K562 (cell line): Measurements from ENCODE around the gene SESN2. TPM values are rescaled to one million over a fixed set of nuclear protein-coding genes. Genes with fewer than 3 reads are reported as not detected.
"Not testable (repeated sequence)": the region's sequence is repeated elsewhere in the genome, so short reads cannot be mapped to it uniquely, and the experiment has no call there.

Source experiments
- ATAC-seq: fragments of 200-7000 bp; cut with Tn5 transposase; 3 replicates; pipeline ENCODE4 v1.9.1; 2020; ENCODE audit warnings: moderate library complexity
- BruUV-seq: library from RNA; stranded (reverse); fragments of 400-500 nt; replicated peaks from 2 replicates; lab custom pipeline; 2021; lab: Mats Ljungman, UMichigan
- CTCF ChIA-PET: fragments of 300-600 bp; formaldehyde crosslinking; extraction: SDS; loops from one replicate; lab custom pipeline; 2021; ENCODE audit warnings: low intra/inter-chr PET ratio; lab: Yijun Ruan, JAX
- POLR2A ChIA-PET: fragments of 300-600, 350-650 bp; sonication (Branson Sonifier 250); formaldehyde crosslinking; extraction: SDS; loops from one replicate; lab custom pipeline; 2021; ENCODE audit warnings: antibody characterized with exemption, inconsistent platforms; lab: Yijun Ruan, JAX
- DNase-seq, 4 experiments: peaks; one replicate each; pipeline versions ENCODE4 v3.0.0 to v3.0.0-alpha.2; 2011 to 2018; ENCODE audit warnings: low spot score in 3 of 4, mixed read lengths in 3 of 4; ENCODE audit errors: extremely low read depth in 1 of 4
- FAIRE-seq: peaks from 2 replicates; lab custom pipeline; 2011; peaks lifted over from hg19 to GRCh38; lab: Jason Lieb, UNC
- H2AFZ ChIP-seq: 2 replicates; pipeline ENCODE4 v1.6.0; 2011; ENCODE audit warnings: low read depth, low read length, control low read depth, inconsistent platforms
- H3K27ac ChIP-seq: fragments of 200-600 bp; 3 replicates; pipeline ENCODE4 v1.8.0; 2011; ENCODE audit warnings: low read depth, mild to moderate bottlenecking, control low read depth, inconsistent platforms, low read length, moderate library complexity, mixed read lengths; ENCODE audit errors: extremely low read depth
- H3K27me3 ChIP-seq, 2 experiments: fragments of 300-600 bp in 1 of 2; 2 replicates in 1 of 2; 3 replicates in 1 of 2; pipeline versions ENCODE4 v1.6.0 to v1.8.0; 2011; ENCODE audit warnings: inconsistent platforms in 2 of 2, low read length in 2 of 2, mild to moderate bottlenecking in 1 of 2, mixed read lengths in 1 of 2, moderate library complexity in 1 of 2; ENCODE audit not compliant: control insufficient read depth in 2 of 2, insufficient read depth in 2 of 2
- H3K36me3 ChIP-seq: fragments of 300-600 bp; 3 replicates; pipeline ENCODE4 v1.8.0; 2011; ENCODE audit warnings: mild to moderate bottlenecking, low read length, inconsistent platforms; ENCODE audit not compliant: control insufficient read depth, insufficient read depth
- H3K4me1 ChIP-seq, 2 experiments: fragments of 200-600 bp in 1 of 2; replicated peaks in 1 of 2; 2 replicates in 1 of 2; 3 replicates in 1 of 2; pipeline versions ENCODE4 v1.5.1 to v1.8.0; 2011; ENCODE audit warnings: inconsistent platforms in 2 of 2, low read length in 2 of 2, mild to moderate bottlenecking in 1 of 2, mixed read lengths in 1 of 2, moderate library complexity in 1 of 2; ENCODE audit not compliant: control insufficient read depth in 2 of 2, insufficient read depth in 2 of 2
- H3K4me2 ChIP-seq: 2 replicates; pipeline ENCODE4 v1.6.1; 2011; ENCODE audit warnings: low read length, control low read depth, inconsistent platforms, mixed read lengths; ENCODE audit not compliant: insufficient read depth
- H3K4me3 ChIP-seq: fragments of 200-600 bp; sonication (generic), shearing (Covaris generic); 2 replicates; pipeline ENCODE4 v1.5.1; 2016; ENCODE audit warnings: control low read depth, inconsistent platforms
- H3K79me2 ChIP-seq: fragments of 200-600 bp; 3 replicates; pipeline ENCODE4 v1.8.0; 2011; ENCODE audit warnings: low read length, inconsistent platforms; ENCODE audit not compliant: control insufficient read depth, insufficient read depth
- H3K9ac ChIP-seq, 2 experiments: 2 replicates each; pipeline versions ENCODE4 v1.6.0 to v1.6.1; 2011; ENCODE audit warnings: low read depth in 2 of 2, low read length in 2 of 2, control low read depth in 1 of 2, inconsistent platforms in 1 of 2, mild to moderate bottlenecking in 1 of 2, mixed read lengths in 1 of 2; ENCODE audit not compliant: insufficient read depth in 1 of 2
- H3K9me1 ChIP-seq: one replicate; pipeline ENCODE4 v1.6.0; 2011; ENCODE audit warnings: inconsistent platforms, mild to moderate bottlenecking, low read length, moderate library complexity; ENCODE audit not compliant: control insufficient read depth, insufficient read depth
- H3K9me3 ChIP-seq: replicated peaks from 2 replicates; pipeline ENCODE4 v1.5.1; 2011; ENCODE audit warnings: low read depth, low read length, inconsistent platforms; ENCODE audit not compliant: control insufficient read depth, insufficient read depth
- H4K20me1 ChIP-seq: replicated peaks from 2 replicates; pipeline ENCODE4 v1.6.1; 2011; ENCODE audit warnings: low read length, inconsistent platforms, mixed read lengths; ENCODE audit not compliant: control insufficient read depth, insufficient read depth
- DNMT1 ChIP-seq: fragments of 450-650 bp; IDR thresholded peaks from 2 replicates; pipeline ENCODE4 v1.6.1; 2016; ENCODE audit warnings: antibody characterized with exemption, mild to moderate bottlenecking
- EP400 ChIP-seq: fragments of 450-650 bp; IDR thresholded peaks from 2 replicates; pipeline ENCODE4 v1.6.1; 2017; ENCODE audit warnings: antibody characterized with exemption, mild to moderate bottlenecking, moderate library complexity
- FUS ChIP-seq: fragments of 200-400 bp; formaldehyde crosslinking; optimal IDR thresholded peaks from 2 replicates; pipeline ENCODE3; 2017; ENCODE audit warnings: low read depth, low read length
- LARP7 ChIP-seq: fragments of 450-650 bp; IDR thresholded peaks from 2 replicates; pipeline ENCODE4 v1.6.1; 2016
- NFE2L1 ChIP-seq: fragments of 450-650 bp; IDR thresholded peaks from 2 replicates; pipeline ENCODE4 v1.6.1; 2016; ENCODE audit warnings: missing genetic modification characterization, low read depth, mild to moderate bottlenecking, missing compliant biosample characterization, moderate library complexity, borderline replicate concordance
- NFIC ChIP-seq: fragments of 450-650 bp; IDR thresholded peaks from 2 replicates; pipeline ENCODE4 v1.6.1; 2017; ENCODE audit warnings: mild to moderate bottlenecking, inconsistent platforms
- POU5F1 ChIP-seq: fragments of 150-350 bp; IDR thresholded peaks from 2 replicates; pipeline ENCODE4 v1.6.1; 2014; ENCODE audit warnings: borderline replicate concordance, low read length, low read depth, mild to moderate bottlenecking; ENCODE audit not compliant: partially characterized antibody
- STAT5A ChIP-seq: IDR thresholded peaks from 2 replicates; pipeline ENCODE4 v1.6.1; 2012; ENCODE audit warnings: low read length, inconsistent platforms, borderline replicate concordance
- ZNF121 ChIP-seq: sonication (generic); formaldehyde crosslinking; conservative IDR thresholded peaks from 2 replicates; pipeline ENCODE4 v1.8.0; 2022; ENCODE audit warnings: missing genetic modification reagents
- ZNF124 ChIP-seq: sonication (generic); formaldehyde crosslinking; IDR thresholded peaks from 2 replicates; pipeline ENCODE4 v1.8.1; 2022; ENCODE audit warnings: missing genetic modification reagents
- WGBS: fragments of 100-300 bp; shearing (Covaris generic); methylation state at CpG from one replicate; pipeline ENCODE4 v1.1.6; 2016; ENCODE audit warnings: low coverage, mixed read lengths; ENCODE audit not compliant: insufficient coverage; ENCODE audit errors: missing lambda C conversion rate; 5-methylcytosine and 5-hydroxymethylcytosine counted together
- in situ Hi-C: fragments of 300-500 bp; cut with MboI; formaldehyde crosslinking; loops from 4 replicates; pipeline ENCODE4 v1.15.0; 2018; ENCODE audit warnings: inconsistent platforms, mixed read lengths
- intact Hi-C: fragments of 100-400 bp; cut with micrococcal nuclease; formaldehyde crosslinking; loops from 2 replicates; pipeline ENCODE4 v1.14.2; 2022
- polyA plus RNA-seq, 8 experiments: library from polyadenylated mRNA; depleted of rRNA in 4 of 8; stranded (reverse) in 5 of 8; unstranded in 3 of 8; fragments of >200 nt; fragmentation: Nextera tagmentation in 2 of 8; fragmentation: Illumina TruSeq in 1 of 8; extraction: Ambion mirVana in 2 of 8; extraction: Trizol in 1 of 8; gene quantifications; 2 replicates each; pipeline versions ENCODE4 v1.2.1 to v1.2.3, GENCODE V29; 2011 to 2014; ENCODE audit warnings: inconsistent platforms in 1 of 8, missing spikeins in 1 of 8
- total RNA-seq, 7 experiments: library from RNA; depleted of rRNA in 6 of 7; stranded (reverse); fragments of >200 nt in 6 of 7; fragmentation: Illumina TruSeq in 2 of 7; extraction: Trizol in 2 of 7; gene quantifications; 2 replicates each; pipeline versions ENCODE4 v1.2.1 to v1.2.3, GENCODE V29; 2011 to 2021; ENCODE audit warnings: low replicate concordance in 1 of 7
- TF ChIP-seq, protein P1 (sequence below), 2 experiments: fragments of 450-650 bp; IDR thresholded peaks; 2 replicates each; pipeline ENCODE4 v1.6.1; 2018; ENCODE audit warnings: mild to moderate bottlenecking in 2 of 2, low read depth in 1 of 2; ENCODE audit not compliant: partially characterized antibody in 2 of 2

The SESN2 gene
- total and polyA plus RNA-seq, 9 of the 15 experiments (the other 6 are each of a cell fraction or from before 2014, with no cell fraction given), result 3.7 to 71.3 (median 16.8) TPM

DNA sequence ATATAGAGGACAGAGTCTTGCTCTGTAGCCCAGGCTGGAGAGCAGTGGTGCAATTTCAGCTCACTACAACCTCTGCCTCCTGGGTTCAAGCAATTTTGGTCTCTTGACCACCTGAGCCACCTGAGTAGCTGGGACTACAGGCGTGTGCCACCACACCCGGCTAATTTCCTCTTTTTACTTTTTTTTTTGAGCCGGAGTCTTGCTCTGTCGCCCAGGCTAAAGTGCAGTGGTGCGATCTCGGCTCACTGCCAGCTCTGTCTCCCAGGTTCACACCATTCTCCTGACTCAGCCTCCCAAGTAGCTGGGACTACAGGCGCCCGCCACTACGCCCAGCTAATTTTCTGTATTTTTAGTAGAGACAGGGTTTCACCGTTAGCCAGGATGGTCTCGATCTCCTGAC is 68.1 kb downstream of the SESN2 start:
- DNase-seq, ATAC-seq, H3K9me1 ChIP-seq, H4K20me1 ChIP-seq, FAIRE-seq, BruUV-seq, H3K4me3 ChIP-seq, H3K9me3 ChIP-seq, H3K27me3 ChIP-seq, CTCF ChIA-PET, in situ Hi-C loops, H2AFZ ChIP-seq: not testable (repeated sequence)
- Histone ChIP-seq H3K4me1 (peaks cover 17 to 25% of the 10 kb centered on the region in 2 experiments), H3K9ac (peak overlapping the region; percentile 85 to 90; a peak in 3 of 4 replicates), H3K36me3 (peaks cover 22% of the 10 kb centered on the region; the same call in 2 of the 3 replicates), H3K79me2 (peaks cover 29% of the 10 kb centered on the region), H3K4me2 (peak overlapping the region; percentile 100; the same call in 1 of the 2 replicates), H3K27ac (0 out of 3 replicates have a peak overlapping the region, but pooled peaks have one; percentile 31)
- 83% methylated on average over 11 of the region's 11 CpGs for WGBS
- TF ChIP-seq NFIC (0 out of 2 replicates have a peak, but pooled peaks have one; percentile 13), ZNF121 (0 out of 2 replicates have a peak, but pooled peaks have one; percentile 16)
- POLR2A ChIA-PET, result interaction anchor here (0.6 to 6.4 kb wide), 23 partner anchors 12 to 770 kb away, joined by 3 to 102 read pairs (median 4); partner anchors contain the start of genes ATP5IF1, RCC1, SESN2 and TAF12
- intact Hi-C loops, result loop anchor here (5.0 kb wide), 2 partner anchors 65 to 80 kb away; no protein-coding TSS in a partner anchor

DNA sequence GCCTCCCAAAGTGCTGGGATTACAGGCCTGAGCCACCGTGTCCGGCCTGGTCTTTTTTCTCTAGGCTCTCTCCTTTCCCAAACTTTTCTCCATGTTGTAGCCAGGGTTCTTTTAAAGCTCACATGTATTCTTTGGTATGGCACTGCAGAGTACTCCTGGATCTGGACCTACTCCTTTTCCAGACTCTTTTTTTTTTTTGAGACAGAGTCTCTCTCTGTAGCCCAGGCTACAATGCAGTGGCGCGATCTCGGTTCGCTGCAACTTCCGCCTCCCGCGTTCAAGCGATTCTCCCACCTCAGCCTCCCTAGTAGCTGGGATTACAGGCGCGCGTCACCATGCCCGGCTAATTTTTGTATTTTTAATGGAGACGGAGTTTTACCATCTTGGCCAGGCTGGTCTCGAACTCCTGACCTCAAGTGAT is 68.9 kb downstream of the SESN2 start:
- 10% methylated on average over 16 of the region's 16 CpGs for WGBS
- intact Hi-C loops, result loop anchor here (2.0 to 5.0 kb wide), 3 partner anchors 23 to 81 kb away; no protein-coding TSS in a partner anchor
- in situ Hi-C loops, result no loop called here
- BruUV-seq, result TSS peak; percentile 88
- H3K9me1 ChIP-seq, result peaks cover 3% of the 10 kb centered on the region
- peak overlapping the region; percentile 91 for H2AFZ ChIP-seq
- CTCF ChIA-PET, result interaction anchor here (0.6 kb wide), 1 partner anchor 19 kb away, joined by 4 read pairs; no protein-coding TSS in a partner anchor
- DNase-seq (peak in 1 of 4 experiments; percentile 63), ATAC-seq (peak; percentile 39), FAIRE-seq (peak; percentile 66)
- H4K20me1 ChIP-seq, result no peaks in the 10 kb centered on the region
- POLR2A ChIA-PET, result interaction anchor here (0.8 to 6.4 kb wide), 34 partner anchors 8 to 320 kb away, joined by 3 to 102 read pairs (median 6); partner anchors contain the start of genes ATP5IF1, DNAJC8, PHACTR4 and RCC1
- H3K4me3 ChIP-seq, result peak overlapping the region; percentile 72
- H3K27ac ChIP-seq, result peak overlapping the region; percentile 84
- no peaks in the 10 kb centered on the region for H3K9me3 ChIP-seq
- H3K27me3 ChIP-seq, result no peaks in the 10 kb centered on the region
- H3K4me1 ChIP-seq, result peaks cover 17 to 33% of the 10 kb centered on the region in 2 experiments
- H3K36me3 ChIP-seq, result peaks cover 30% of the 10 kb centered on the region
- peaks cover 33% of the 10 kb centered on the region for H3K79me2 ChIP-seq
- H3K4me2 ChIP-seq, result peak overlapping the region; percentile 100
- H3K9ac ChIP-seq, result peak overlapping the region; percentile 85 to 90
- TF ChIP-seq ZNF124 (no peak), EP400 (no peak), NFE2L1 (tag) (no peak), STAT5A (no peak), DNMT1 (no peak), POU5F1 (no peak), FUS (no peak), LARP7 (no peak)
- TF ChIP-seq, protein P1, sequence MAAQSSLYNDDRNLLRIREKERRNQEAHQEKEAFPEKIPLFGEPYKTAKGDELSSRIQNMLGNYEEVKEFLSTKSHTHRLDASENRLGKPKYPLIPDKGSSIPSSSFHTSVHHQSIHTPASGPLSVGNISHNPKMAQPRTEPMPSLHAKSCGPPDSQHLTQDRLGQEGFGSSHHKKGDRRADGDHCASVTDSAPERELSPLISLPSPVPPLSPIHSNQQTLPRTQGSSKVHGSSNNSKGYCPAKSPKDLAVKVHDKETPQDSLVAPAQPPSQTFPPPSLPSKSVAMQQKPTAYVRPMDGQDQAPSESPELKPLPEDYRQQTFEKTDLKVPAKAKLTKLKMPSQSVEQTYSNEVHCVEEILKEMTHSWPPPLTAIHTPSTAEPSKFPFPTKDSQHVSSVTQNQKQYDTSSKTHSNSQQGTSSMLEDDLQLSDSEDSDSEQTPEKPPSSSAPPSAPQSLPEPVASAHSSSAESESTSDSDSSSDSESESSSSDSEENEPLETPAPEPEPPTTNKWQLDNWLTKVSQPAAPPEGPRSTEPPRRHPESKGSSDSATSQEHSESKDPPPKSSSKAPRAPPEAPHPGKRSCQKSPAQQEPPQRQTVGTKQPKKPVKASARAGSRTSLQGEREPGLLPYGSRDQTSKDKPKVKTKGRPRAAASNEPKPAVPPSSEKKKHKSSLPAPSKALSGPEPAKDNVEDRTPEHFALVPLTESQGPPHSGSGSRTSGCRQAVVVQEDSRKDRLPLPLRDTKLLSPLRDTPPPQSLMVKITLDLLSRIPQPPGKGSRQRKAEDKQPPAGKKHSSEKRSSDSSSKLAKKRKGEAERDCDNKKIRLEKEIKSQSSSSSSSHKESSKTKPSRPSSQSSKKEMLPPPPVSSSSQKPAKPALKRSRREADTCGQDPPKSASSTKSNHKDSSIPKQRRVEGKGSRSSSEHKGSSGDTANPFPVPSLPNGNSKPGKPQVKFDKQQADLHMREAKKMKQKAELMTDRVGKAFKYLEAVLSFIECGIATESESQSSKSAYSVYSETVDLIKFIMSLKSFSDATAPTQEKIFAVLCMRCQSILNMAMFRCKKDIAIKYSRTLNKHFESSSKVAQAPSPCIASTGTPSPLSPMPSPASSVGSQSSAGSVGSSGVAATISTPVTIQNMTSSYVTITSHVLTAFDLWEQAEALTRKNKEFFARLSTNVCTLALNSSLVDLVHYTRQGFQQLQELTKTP (IDR thresholded peaks at IDR 0.05; ENCODE audit: low read depth in 1 of 2, partially characterized antibody in 2 of 2), result peak in 1 of 2 experiments; percentile 33
